Activated CD8-positive, alpha-beta memory T cell treated with anti-CD3 and anti-CD28 coated beads for 4 hours (primary cell): ENCODE results near the gene MAP2K2.
A peak's percentile ranks its signal among the peaks of the same experiment; 100 is the strongest.

Experiments used
- DNase-seq, 2 donors: peaks; one replicate each; pipeline ENCODE4 v3.0.0-alpha.2; 2020; ENCODE audit warnings: low read depth in 2 of 2

Gene MAP2K2

GRCh38 chr19:4099041-4099764, 24.7 kb downstream of the MAP2K2 start:
- no peak for DNase-seq

- DNase-seq = no peak
Observed at GRCh38 chr19:4098493-4098892, 25.4 kb downstream of the MAP2K2 start.

GRCh38 chr19:4097501-4097900, 26.4 kb downstream of the MAP2K2 start:
- DNase-seq = no peak

- DNase-seq = no peak
Observed at GRCh38 chr19:4096049-4096892, 27.7 kb downstream of the MAP2K2 start.

GRCh38 chr19:4095488-4095844, 28.5 kb downstream of the MAP2K2 start:
- no peak for DNase-seq

- no peak for DNase-seq
Observed at GRCh38 chr19:4094761-4095487, 29.0 kb downstream of the MAP2K2 start.

GRCh38 chr19:4094291-4094690, 29.6 kb downstream of the MAP2K2 start:
- no peak for DNase-seq

- DNase-seq = no peak
Observed at GRCh38 chr19:4093643-4094175, 30.2 kb downstream of the MAP2K2 start.

- DNase-seq = no peak
Observed at GRCh38 chr19:4090356-4091220, 33.3 kb downstream of the MAP2K2 start.

- no peak for DNase-seq
Observed at GRCh38 chr19:4089946-4090345, 34.0 kb downstream of the MAP2K2 start.

GRCh38 chr19:4089400-4089908, 34.5 kb downstream of the MAP2K2 start:
- peak in 1 of 2 donors; percentile 18 for DNase-seq

- DNase-seq = no peak
Observed at GRCh38 chr19:4088975-4089374, 34.9 kb downstream of the MAP2K2 start.

- DNase-seq = no peak
Observed at GRCh38 chr19:4087787-4088679, 35.9 kb downstream of the MAP2K2 start.

GRCh38 chr19:4086411-4086867, 37.5 kb downstream of the MAP2K2 start:
- DNase-seq = no peak

- DNase-seq = no peak
Observed at GRCh38 chr19:4084547-4084877, 39.4 kb downstream of the MAP2K2 start.

GRCh38 chr19:4083677-4084546, 40.0 kb downstream of the MAP2K2 start:
- DNase-seq = no peak

- no peak for DNase-seq
Observed at GRCh38 chr19:4082172-4082571, 41.8 kb downstream of the MAP2K2 start.

- no peak for DNase-seq
Observed at GRCh38 chr19:4081441-4082129, 42.3 kb downstream of the MAP2K2 start.
